ENCODE data around the gene CDH7. TPM values are rescaled to one million over a fixed set of nuclear protein-coding genes. Genes with fewer than 3 reads are reported as not detected.

The CDH7 gene
- total RNA-seq, 2 donors from 2014 or later: 0.18 to 0.57 TPM

GRCh38 chr18:65808759-65809158 lies 57.9 kb downstream of the CDH7 start:
- no peaks in the 10 kb centered on the region for H3K4me1 ChIP-seq (ENCODE audit: control insufficient read depth, insufficient read depth, low read length)
- no peak overlapping the region for H3K4me3 Mint-ChIP-seq
- WGBS, 2 experiments (ENCODE audit: insufficient coverage in 1 of 2, insufficient read length in 1 of 2): 85 to 88% methylated on average over 6 of the region's 6 CpGs
- no peak for DNase-seq
- no peaks in the 10 kb centered on the region for H3K36me3 ChIP-seq (ENCODE audit: control insufficient read depth, insufficient read depth, low read length)
- H3K9ac ChIP-seq (ENCODE audit: extremely low read depth, low read length, poor library complexity, severe bottlenecking): no peak overlapping the region
- no peak overlapping the region for H3K4me3 ChIP-seq (ENCODE audit: low read length)
- H3K27ac ChIP-seq (ENCODE audit: low read depth, low read length): no peak overlapping the region
- H3K27me3 Mint-ChIP-seq (ENCODE audit: insufficient read depth): no peaks in the 10 kb centered on the region
- H3K4me1 Mint-ChIP-seq: peaks cover 7% of the 10 kb centered on the region
- no peaks in the 10 kb centered on the region for H3K9me3 Mint-ChIP-seq
- TF ChIP-seq CTCF (conservative IDR thresholded peaks at IDR 0.05): no peak
- no peaks in the 10 kb centered on the region for H3K36me3 Mint-ChIP-seq (ENCODE audit: low read depth)
- H3K9me3 ChIP-seq (ENCODE audit: control insufficient read depth, low read length): no peaks in the 10 kb centered on the region
- H3K27me3 ChIP-seq (ENCODE audit: control insufficient read depth, insufficient read depth, low read length, poor library complexity, severe bottlenecking): no peaks in the 10 kb centered on the region
- H3K27ac Mint-ChIP-seq: no peak overlapping the region

GRCh38 chr18:65811307-65811706 lies 60.5 kb downstream of the CDH7 start:
- Histone ChIP-seq H3K9me3 (ENCODE audit: control insufficient read depth, low read length) (no peaks in the 10 kb centered on the region), H3K4me1 (ENCODE audit: control insufficient read depth, insufficient read depth, low read length) (no peaks in the 10 kb centered on the region), H3K27ac (ENCODE audit: low read depth, low read length) (no peak overlapping the region), H3K27me3 (ENCODE audit: control insufficient read depth, insufficient read depth, low read length, poor library complexity, severe bottlenecking) (no peaks in the 10 kb centered on the region), H3K9ac (ENCODE audit: extremely low read depth, low read length, poor library complexity, severe bottlenecking) (no peak overlapping the region), H3K36me3 (ENCODE audit: control insufficient read depth, insufficient read depth, low read length) (no peaks in the 10 kb centered on the region), H3K4me3 (ENCODE audit: low read length) (no peak overlapping the region)
- no peak for DNase-seq
- Mint-ChIP-seq H3K4me3 (no peak overlapping the region), H3K4me1 (peaks cover 7% of the 10 kb centered on the region), H3K27me3 (ENCODE audit: insufficient read depth) (no peaks in the 10 kb centered on the region), H3K9me3 (no peaks in the 10 kb centered on the region), H3K27ac (no peak overlapping the region), H3K36me3 (ENCODE audit: low read depth) (no peaks in the 10 kb centered on the region)
- WGBS, 2 experiments (ENCODE audit: insufficient coverage in 1 of 2, insufficient read length in 1 of 2): 88 to 95% methylated on average over 4 of the region's 4 CpGs
- no peak for TF ChIP-seq CTCF (conservative IDR thresholded peaks at IDR 0.05)

GRCh38 chr18:65815506-65815905 lies 64.7 kb downstream of the CDH7 start:
- no peaks in the 10 kb centered on the region for H3K9me3 ChIP-seq (ENCODE audit: control insufficient read depth, low read length)
- Mint-ChIP-seq H3K27me3 (ENCODE audit: insufficient read depth) (no peaks in the 10 kb centered on the region), H3K4me3 (no peak overlapping the region), H3K9me3 (no peaks in the 10 kb centered on the region), H3K27ac (no peak overlapping the region), H3K36me3 (ENCODE audit: low read depth) (no peaks in the 10 kb centered on the region), H3K4me1 (no peaks in the 10 kb centered on the region)
- no peak for DNase-seq
- no peak for TF ChIP-seq CTCF (conservative IDR thresholded peaks at IDR 0.05)
- H3K4me3 ChIP-seq (ENCODE audit: low read length): no peak overlapping the region
- no peak overlapping the region for H3K9ac ChIP-seq (ENCODE audit: extremely low read depth, low read length, poor library complexity, severe bottlenecking)
- no peaks in the 10 kb centered on the region for H3K4me1 ChIP-seq (ENCODE audit: control insufficient read depth, insufficient read depth, low read length)
- no peaks in the 10 kb centered on the region for H3K36me3 ChIP-seq (ENCODE audit: control insufficient read depth, insufficient read depth, low read length)
- H3K27me3 ChIP-seq (ENCODE audit: control insufficient read depth, insufficient read depth, low read length, poor library complexity, severe bottlenecking): no peaks in the 10 kb centered on the region
- 100% methylated on average over 2 of the region's 2 CpGs; no CpG with 5 or more reads in 1 of the 2 experiments for WGBS, 2 experiments (ENCODE audit: insufficient coverage in 1 of 2, insufficient read length in 1 of 2)
- H3K27ac ChIP-seq (ENCODE audit: low read depth, low read length): no peak overlapping the region

All from endodermal cell (in vitro differentiated cells).